Measurements from ENCODE around the gene NXF1. TPM values are rescaled to one million over a fixed set of nuclear protein-coding genes. Genes with fewer than 3 reads are reported as not detected.

NXF1 gene
- total and polyA plus RNA-seq, 2 of the 13 experiments (the other 11 are each of a cell fraction or from before 2014, with no cell fraction given): 30.4 to 30.9 TPM

DNA sequence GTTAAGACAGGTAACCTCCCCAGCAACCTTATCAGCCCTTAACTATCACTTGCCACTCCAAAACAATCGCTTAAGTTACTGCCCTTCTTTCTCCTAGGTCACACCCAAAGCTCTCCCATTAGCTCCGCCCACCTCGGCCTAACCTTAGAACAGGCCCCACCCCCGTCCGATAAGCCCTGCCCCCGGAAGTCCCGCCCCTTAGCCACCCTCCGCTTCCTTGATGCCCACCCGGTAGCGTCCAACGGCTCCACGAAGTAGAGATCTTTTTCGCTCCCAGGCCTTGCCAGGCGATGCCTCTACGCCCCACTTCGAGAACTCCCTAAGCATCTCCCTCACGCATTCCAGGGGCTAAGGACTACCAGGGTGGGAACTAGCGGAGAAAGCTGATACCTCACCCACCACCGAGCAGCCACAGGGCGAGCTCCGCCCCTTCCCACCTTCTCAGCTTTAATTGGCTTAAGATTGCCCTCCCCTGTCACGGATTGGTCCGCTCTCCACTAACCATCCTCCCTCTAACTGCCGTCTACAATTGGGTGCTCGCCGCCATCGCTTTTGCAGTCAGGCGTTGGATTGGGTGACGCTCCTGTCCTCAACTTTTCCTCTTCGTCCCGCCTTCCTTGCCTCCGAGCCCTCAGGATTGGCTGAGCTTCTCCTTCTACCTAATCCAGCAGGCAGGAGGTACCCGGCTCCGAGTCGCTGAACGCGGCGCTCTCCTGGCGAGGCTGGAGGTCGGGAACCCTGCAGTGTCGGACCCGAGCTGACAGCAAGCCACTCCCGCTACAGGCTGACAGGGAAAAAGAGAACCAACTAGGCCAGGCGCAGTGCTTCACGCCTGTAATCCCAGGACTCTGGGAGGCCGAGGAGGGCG, 51.3 kb downstream of the NXF1 start, which contains the start of gene ZBTB3 (continued):
- TF ChIP-seq, protein P1, sequence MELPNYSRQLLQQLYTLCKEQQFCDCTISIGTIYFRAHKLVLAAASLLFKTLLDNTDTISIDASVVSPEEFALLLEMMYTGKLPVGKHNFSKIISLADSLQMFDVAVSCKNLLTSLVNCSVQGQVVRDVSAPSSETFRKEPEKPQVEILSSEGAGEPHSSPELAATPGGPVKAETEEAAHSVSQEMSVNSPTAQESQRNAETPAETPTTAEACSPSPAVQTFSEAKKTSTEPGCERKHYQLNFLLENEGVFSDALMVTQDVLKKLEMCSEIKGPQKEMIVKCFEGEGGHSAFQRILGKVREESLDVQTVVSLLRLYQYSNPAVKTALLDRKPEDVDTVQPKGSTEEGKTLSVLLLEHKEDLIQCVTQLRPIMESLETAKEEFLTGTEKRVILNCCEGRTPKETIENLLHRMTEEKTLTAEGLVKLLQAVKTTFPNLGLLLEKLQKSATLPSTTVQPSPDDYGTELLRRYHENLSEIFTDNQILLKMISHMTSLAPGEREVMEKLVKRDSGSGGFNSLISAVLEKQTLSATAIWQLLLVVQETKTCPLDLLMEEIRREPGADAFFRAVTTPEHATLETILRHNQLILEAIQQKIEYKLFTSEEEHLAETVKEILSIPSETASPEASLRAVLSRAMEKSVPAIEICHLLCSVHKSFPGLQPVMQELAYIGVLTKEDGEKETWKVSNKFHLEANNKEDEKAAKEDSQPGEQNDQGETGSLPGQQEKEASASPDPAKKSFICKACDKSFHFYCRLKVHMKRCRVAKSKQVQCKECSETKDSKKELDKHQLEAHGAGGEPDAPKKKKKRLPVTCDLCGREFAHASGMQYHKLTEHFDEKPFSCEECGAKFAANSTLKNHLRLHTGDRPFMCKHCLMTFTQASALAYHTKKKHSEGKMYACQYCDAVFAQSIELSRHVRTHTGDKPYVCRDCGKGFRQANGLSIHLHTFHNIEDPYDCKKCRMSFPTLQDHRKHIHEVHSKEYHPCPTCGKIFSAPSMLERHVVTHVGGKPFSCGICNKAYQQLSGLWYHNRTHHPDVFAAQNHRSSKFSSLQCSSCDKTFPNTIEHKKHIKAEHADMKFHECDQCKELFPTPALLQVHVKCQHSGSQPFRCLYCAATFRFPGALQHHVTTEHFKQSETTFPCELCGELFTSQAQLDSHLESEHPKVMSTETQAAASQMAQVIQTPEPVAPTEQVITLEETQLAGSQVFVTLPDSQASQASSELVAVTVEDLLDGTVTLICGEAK (IDR thresholded peaks at IDR 0.05): peak; percentile 33; the same call in 1 of the 2 replicates
- TF ChIP-seq, protein P1 (CRISPR knock-in tag; IDR thresholded peaks at IDR 0.05): no peak
- TF ChIP-seq ZNF598 (CRISPR knock-in tag; IDR thresholded peaks at IDR 0.05; ENCODE audit: borderline replicate concordance): 0 out of 2 replicates have a peak, but pooled peaks have one; percentile 14
- TF ChIP-seq, protein P2, sequence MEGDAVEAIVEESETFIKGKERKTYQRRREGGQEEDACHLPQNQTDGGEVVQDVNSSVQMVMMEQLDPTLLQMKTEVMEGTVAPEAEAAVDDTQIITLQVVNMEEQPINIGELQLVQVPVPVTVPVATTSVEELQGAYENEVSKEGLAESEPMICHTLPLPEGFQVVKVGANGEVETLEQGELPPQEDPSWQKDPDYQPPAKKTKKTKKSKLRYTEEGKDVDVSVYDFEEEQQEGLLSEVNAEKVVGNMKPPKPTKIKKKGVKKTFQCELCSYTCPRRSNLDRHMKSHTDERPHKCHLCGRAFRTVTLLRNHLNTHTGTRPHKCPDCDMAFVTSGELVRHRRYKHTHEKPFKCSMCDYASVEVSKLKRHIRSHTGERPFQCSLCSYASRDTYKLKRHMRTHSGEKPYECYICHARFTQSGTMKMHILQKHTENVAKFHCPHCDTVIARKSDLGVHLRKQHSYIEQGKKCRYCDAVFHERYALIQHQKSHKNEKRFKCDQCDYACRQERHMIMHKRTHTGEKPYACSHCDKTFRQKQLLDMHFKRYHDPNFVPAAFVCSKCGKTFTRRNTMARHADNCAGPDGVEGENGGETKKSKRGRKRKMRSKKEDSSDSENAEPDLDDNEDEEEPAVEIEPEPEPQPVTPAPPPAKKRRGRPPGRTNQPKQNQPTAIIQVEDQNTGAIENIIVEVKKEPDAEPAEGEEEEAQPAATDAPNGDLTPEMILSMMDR (CRISPR knock-in tag; IDR thresholded peaks at IDR 0.05): peak; percentile 29; the same call in 1 of the 2 replicates
- TF ChIP-seq YEATS2 (CRISPR knock-in tag; IDR thresholded peaks at IDR 0.05; ENCODE audit: borderline replicate concordance): peak; percentile 52
- 0 out of 2 replicates have a peak, but pooled peaks have one; percentile 27 for TF ChIP-seq HCFC1 (IDR thresholded peaks at IDR 0.05; ENCODE audit: low read depth, low read length)
- peak; percentile 53; the same call in 1 of the 2 replicates for TF ChIP-seq MEF2D (CRISPR knock-in tag; IDR thresholded peaks at IDR 0.05)
- peak; percentile 79; the same call in 1 of the 2 replicates for TF ChIP-seq MEIS1 (CRISPR knock-in tag; IDR thresholded peaks at IDR 0.05; ENCODE audit: borderline replicate concordance)
- TF ChIP-seq, protein P3, sequence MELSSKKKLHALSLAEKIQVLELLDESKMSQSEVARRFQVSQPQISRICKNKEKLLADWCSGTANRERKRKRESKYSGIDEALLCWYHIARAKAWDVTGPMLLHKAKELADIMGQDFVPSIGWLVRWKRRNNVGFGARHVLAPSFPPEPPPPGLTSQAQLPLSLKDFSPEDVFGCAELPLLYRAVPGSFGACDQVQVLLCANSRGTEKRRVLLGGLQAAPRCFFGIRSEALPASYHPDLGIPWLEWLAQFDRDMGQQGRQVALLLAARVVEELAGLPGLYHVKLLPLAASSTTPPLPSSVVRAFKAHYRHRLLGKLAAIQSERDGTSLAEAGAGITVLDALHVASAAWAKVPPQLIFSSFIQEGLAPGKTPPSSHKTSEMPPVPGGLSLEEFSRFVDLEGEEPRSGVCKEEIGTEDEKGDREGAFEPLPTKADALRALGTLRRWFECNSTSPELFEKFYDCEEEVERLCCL (CRISPR knock-in tag; IDR thresholded peaks at IDR 0.05; ENCODE audit: borderline replicate concordance): peak; percentile 44; the same call in 1 of the 2 replicates
- peak; percentile 3; the same call in 1 of the 2 replicates for TF ChIP-seq ZNF777 (CRISPR knock-in tag; IDR thresholded peaks at IDR 0.05)
- peak; percentile 94; the same call in 1 of the 2 replicates for TF ChIP-seq KDM5A (IDR thresholded peaks at IDR 0.05; ENCODE audit: borderline replicate concordance, low read length)
- TF ChIP-seq, protein P4, sequence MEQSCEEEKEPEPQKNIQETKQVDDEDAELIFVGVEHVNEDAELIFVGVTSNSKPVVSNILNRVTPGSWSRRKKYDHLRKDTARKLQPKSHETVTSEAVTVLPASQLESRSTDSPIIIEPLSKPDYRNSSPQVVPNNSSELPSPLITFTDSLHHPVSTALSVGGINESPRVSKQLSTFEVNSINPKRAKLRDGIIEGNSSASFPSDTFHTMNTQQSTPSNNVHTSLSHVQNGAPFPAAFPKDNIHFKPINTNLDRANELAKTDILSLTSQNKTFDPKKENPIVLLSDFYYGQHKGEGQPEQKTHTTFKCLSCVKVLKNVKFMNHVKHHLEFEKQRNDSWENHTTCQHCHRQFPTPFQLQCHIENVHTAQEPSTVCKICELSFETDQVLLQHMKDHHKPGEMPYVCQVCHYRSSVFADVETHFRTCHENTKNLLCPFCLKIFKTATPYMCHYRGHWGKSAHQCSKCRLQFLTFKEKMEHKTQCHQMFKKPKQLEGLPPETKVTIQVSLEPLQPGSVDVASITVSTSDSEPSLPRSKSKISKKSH (CRISPR knock-in tag; IDR thresholded peaks at IDR 0.05; ENCODE audit: borderline replicate concordance): 0 out of 2 replicates have a peak, but pooled peaks have one; percentile 18
- peak; percentile 62; the same call in 1 of the 2 replicates for TF ChIP-seq CREM (IDR thresholded peaks at IDR 0.05)
- TF ChIP-seq CREM (CRISPR knock-in tag; IDR thresholded peaks at IDR 0.05): no peak
